Measurements from ENCODE around the gene RUBCNL.

The RUBCNL gene

DNA sequence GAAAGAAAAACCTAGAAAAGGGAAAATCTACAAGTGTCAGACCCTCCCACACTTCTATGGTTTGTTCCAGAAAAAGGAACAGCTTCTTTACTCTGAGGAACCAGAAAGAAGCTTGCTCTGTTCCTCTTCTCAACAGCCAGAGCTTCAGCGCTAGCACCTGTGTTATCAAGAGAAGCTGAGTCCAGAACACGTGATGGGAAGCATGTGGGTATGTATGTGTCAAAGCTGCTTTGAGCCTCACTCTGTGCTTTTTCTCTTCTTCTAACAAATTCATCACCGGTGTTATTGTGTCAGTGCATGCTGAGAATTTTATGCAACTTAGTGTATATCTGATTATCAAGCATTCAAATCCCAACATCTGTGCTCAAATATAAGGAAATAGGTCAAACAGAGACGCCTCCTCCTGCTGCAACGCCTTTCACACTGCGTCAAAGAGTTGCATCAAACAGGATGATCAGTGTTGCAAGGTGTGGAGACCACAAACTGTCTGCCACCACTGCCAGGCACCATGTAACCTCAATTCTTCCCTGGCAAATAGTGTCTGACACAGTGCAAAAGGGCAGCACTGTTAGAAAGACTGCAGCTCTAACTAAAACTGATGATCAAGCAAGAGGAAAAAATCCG is 91.4 kb downstream of the RUBCNL start:
- H3K4me3 ChIP-seq (replicated peaks; ENCODE audit: low read depth, low read length): no peak overlapping the region
- no peaks in the 10 kb centered on the region for H3K27me3 ChIP-seq (replicated peaks; ENCODE audit: control insufficient read depth, insufficient read depth, low read length)
- TF ChIP-seq, protein P1, sequence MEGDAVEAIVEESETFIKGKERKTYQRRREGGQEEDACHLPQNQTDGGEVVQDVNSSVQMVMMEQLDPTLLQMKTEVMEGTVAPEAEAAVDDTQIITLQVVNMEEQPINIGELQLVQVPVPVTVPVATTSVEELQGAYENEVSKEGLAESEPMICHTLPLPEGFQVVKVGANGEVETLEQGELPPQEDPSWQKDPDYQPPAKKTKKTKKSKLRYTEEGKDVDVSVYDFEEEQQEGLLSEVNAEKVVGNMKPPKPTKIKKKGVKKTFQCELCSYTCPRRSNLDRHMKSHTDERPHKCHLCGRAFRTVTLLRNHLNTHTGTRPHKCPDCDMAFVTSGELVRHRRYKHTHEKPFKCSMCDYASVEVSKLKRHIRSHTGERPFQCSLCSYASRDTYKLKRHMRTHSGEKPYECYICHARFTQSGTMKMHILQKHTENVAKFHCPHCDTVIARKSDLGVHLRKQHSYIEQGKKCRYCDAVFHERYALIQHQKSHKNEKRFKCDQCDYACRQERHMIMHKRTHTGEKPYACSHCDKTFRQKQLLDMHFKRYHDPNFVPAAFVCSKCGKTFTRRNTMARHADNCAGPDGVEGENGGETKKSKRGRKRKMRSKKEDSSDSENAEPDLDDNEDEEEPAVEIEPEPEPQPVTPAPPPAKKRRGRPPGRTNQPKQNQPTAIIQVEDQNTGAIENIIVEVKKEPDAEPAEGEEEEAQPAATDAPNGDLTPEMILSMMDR (IDR thresholded peaks at IDR 0.05; ENCODE audit: insufficient read depth, low read length, poor library complexity, severe bottlenecking): no peak
- peak; percentile 18 for DNase-seq (ENCODE audit: extremely low read depth, insufficient read length)
- H3K36me3 ChIP-seq (ENCODE audit: control insufficient read depth, insufficient read depth, low read length): no peaks in the 10 kb centered on the region

DNA sequence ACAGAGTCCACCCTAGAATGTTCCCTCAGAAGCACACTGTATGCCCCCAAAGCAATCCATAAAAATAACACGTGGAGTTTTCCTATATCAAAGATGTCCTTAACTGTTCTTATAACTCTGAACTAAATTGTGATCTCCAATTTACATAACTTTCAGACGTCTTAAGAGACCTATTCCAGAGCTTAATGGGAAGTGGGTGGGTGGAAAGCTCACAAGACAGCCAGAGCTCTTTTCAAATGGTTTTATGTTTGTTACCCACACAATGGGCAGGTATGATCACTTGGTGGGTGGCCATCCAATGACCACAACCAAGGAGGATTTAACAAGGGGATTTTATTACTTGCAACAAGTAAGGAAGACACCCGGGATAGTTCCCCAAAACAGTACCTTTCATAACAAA is 93.6 kb downstream of the RUBCNL start:
- TF ChIP-seq, protein P1 (IDR thresholded peaks at IDR 0.05; ENCODE audit: insufficient read depth, low read length, poor library complexity, severe bottlenecking): no peak
- no peaks in the 10 kb centered on the region for H3K36me3 ChIP-seq (ENCODE audit: control insufficient read depth, insufficient read depth, low read length)
- DNase-seq (ENCODE audit: extremely low read depth, insufficient read length): no peak
- no peak overlapping the region for H3K4me3 ChIP-seq (replicated peaks; ENCODE audit: low read depth, low read length)
- H3K27me3 ChIP-seq (replicated peaks; ENCODE audit: control insufficient read depth, insufficient read depth, low read length): no peaks in the 10 kb centered on the region

All from GM06990 (cell line).